Endothelial cell of umbilical vein (primary cell): ENCODE measurements around the gene ABCB10. TPM values are rescaled to one million over a fixed set of nuclear protein-coding genes. Genes with fewer than 3 reads are reported as not detected.

Source experiments
- BruUV-seq: library from RNA; stranded (reverse); fragments of 400-500 nt; replicated peaks from 2 replicates; lab custom pipeline; 2021; lab: Mats Ljungman, UMichigan
- CTCF ChIA-PET: fragments of 300-600, 350-600 bp; sonication (Branson Sonifier 250); formaldehyde crosslinking; loops from one replicate; lab custom pipeline; 2021; ENCODE audit warnings: antibody characterized with exemption, inconsistent platforms; lab: Charles Lee
- POLR2A ChIA-PET: fragments of 300-600, 350-600 bp; sonication (Branson Sonifier 250); formaldehyde crosslinking; loops from one replicate; lab custom pipeline; 2021; ENCODE audit warnings: antibody characterized with exemption, inconsistent platforms; lab: Charles Lee
- DNase-seq: peaks from one replicate; pipeline ENCODE4 v3.0.0-alpha.2; 2011; ENCODE audit warnings: low read depth, low spot score
- FAIRE-seq: peaks from 2 replicates; lab custom pipeline; 2011; peaks lifted over from hg19 to GRCh38; lab: Jason Lieb, UNC
- H2AFZ ChIP-seq: 2 replicates; pipeline ENCODE4 v1.6.0; 2012; ENCODE audit warnings: low read depth, low read length, control low read depth, inconsistent platforms
- H3K27ac ChIP-seq: 2 replicates; pipeline ENCODE4 v1.5.1; 2011; ENCODE audit warnings: low read depth, mild to moderate bottlenecking, control low read depth, low read length, moderate library complexity; ENCODE audit not compliant: insufficient read depth
- H3K27me3 ChIP-seq, 2 experiments: 2 replicates each; pipeline versions ENCODE4 v1.6.0 to v1.6.1; 2011; ENCODE audit warnings: low read length in 2 of 2, mixed read lengths in 1 of 2; ENCODE audit not compliant: control insufficient read depth in 2 of 2, insufficient read depth in 2 of 2
- H3K36me3 ChIP-seq, 2 experiments: 2 replicates in 1 of 2; 3 replicates in 1 of 2; pipeline ENCODE4 v1.5.1; 2011; ENCODE audit warnings: low read length in 2 of 2, mild to moderate bottlenecking in 1 of 2, moderate library complexity in 1 of 2; ENCODE audit not compliant: control insufficient read depth in 2 of 2, insufficient read depth in 2 of 2; ENCODE audit errors: extremely low read depth in 1 of 2
- H3K4me1 ChIP-seq: 3 replicates; pipeline ENCODE4 v1.5.1; 2011; ENCODE audit warnings: mild to moderate bottlenecking, low read length; ENCODE audit not compliant: control insufficient read depth, insufficient read depth; ENCODE audit errors: extremely low read depth
- H3K4me2 ChIP-seq: 2 replicates; pipeline ENCODE4 v1.6.1; 2011; ENCODE audit warnings: low read length, control low read depth, mixed read lengths; ENCODE audit not compliant: insufficient read depth
- H3K4me3 ChIP-seq, 3 experiments: fragments of 200-600 bp in 1 of 3; sonication (generic), shearing (Covaris generic) in 1 of 3; replicated peaks in 1 of 3; 2 replicates each; pipeline ENCODE4 v1.5.1; 2011 to 2016; ENCODE audit warnings: control low read depth in 3 of 3, low read length in 3 of 3, mild to moderate bottlenecking in 2 of 3, inconsistent platforms in 1 of 3, low read depth in 1 of 3, moderate library complexity in 1 of 3; ENCODE audit not compliant: insufficient read depth in 1 of 3
- H3K79me2 ChIP-seq: 2 replicates; pipeline ENCODE4 v1.6.0; 2012; ENCODE audit warnings: low read length, inconsistent platforms; ENCODE audit not compliant: control insufficient read depth, insufficient read depth
- H3K9ac ChIP-seq: replicated peaks from 2 replicates; pipeline ENCODE3; 2011; ENCODE audit warnings: low read length, control low read depth; ENCODE audit not compliant: insufficient read depth; ENCODE audit errors: extremely low read depth
- H3K9me1 ChIP-seq: replicated peaks from 3 replicates; pipeline ENCODE4 v1.6.0; 2011; ENCODE audit warnings: mild to moderate bottlenecking, low read length; ENCODE audit not compliant: control insufficient read depth, insufficient read depth; ENCODE audit errors: extremely low read depth
- H3K9me3 ChIP-seq: replicated peaks from 2 replicates; pipeline ENCODE4 v1.5.1; 2012; ENCODE audit warnings: low read length, inconsistent platforms; ENCODE audit not compliant: control insufficient read depth, insufficient read depth
- H4K20me1 ChIP-seq: replicated peaks from 2 replicates; pipeline ENCODE3; 2011; ENCODE audit warnings: mild to moderate bottlenecking, low read length; ENCODE audit not compliant: control insufficient read depth, insufficient read depth; ENCODE audit errors: extremely low read depth
- EZH2 ChIP-seq: IDR thresholded peaks from 2 replicates; pipeline ENCODE4 v1.6.1; 2012; ENCODE audit warnings: borderline replicate concordance, low read depth, mild to moderate bottlenecking, moderate library complexity, low read length, inconsistent platforms; ENCODE audit not compliant: severe bottlenecking
- FOS ChIP-seq: IDR thresholded peaks from 2 replicates; pipeline ENCODE4 v1.6.1; 2011; ENCODE audit warnings: mild to moderate bottlenecking, low read length, moderate library complexity, borderline replicate concordance; ENCODE audit not compliant: insufficient read depth
- GATA2 ChIP-seq: IDR thresholded peaks from 2 replicates; pipeline ENCODE4 v1.7.0; 2011; ENCODE audit warnings: low read depth, mild to moderate bottlenecking, moderate library complexity, mixed read lengths, low read length; ENCODE audit not compliant: insufficient read length, insufficient read depth
- JUN ChIP-seq: IDR thresholded peaks from 2 replicates; pipeline ENCODE4 v1.6.1; 2011; ENCODE audit warnings: borderline replicate concordance, low read depth; ENCODE audit not compliant: insufficient read length, insufficient read depth
- MYC ChIP-seq: IDR thresholded peaks from one replicate; pipeline ENCODE4 v1.6.1; 2011; ENCODE audit warnings: mild to moderate bottlenecking, low read depth, low read length
- POLR2A ChIP-seq: IDR thresholded peaks from 2 replicates; pipeline ENCODE4 v1.6.1; 2012; ENCODE audit warnings: low read depth, mild to moderate bottlenecking, control low read depth, low read length
- POLR2AphosphoS5 ChIP-seq: IDR thresholded peaks from 2 replicates; pipeline ENCODE4 v1.6.1; 2012; ENCODE audit warnings: low read depth, mild to moderate bottlenecking, control low read depth, low read length, moderate library complexity; ENCODE audit not compliant: insufficient read depth
- dilution Hi-C: fragments of 300-500 bp; cut with MboI; formaldehyde crosslinking; loops from one replicate; pipeline ENCODE4 v1.15.0; 2019; ENCODE audit warnings: low sequenced_read_pairs; ENCODE audit not compliant: extremely low pct_ligation_motif_present
- intact Hi-C: fragments of 100-400 bp; cut with micrococcal nuclease; formaldehyde crosslinking; loops from one replicate; pipeline ENCODE4 v1.10.0; 2022
- polyA plus RNA-seq, 4 experiments: library from polyadenylated mRNA; depleted of rRNA in 3 of 4; stranded (reverse) in 3 of 4; unstranded in 1 of 4; fragments of >200 nt; gene quantifications; 2 replicates each; pipeline versions ENCODE4 v1.2.1 to v1.2.3, GENCODE V29; 2011 to 2012; ENCODE audit warnings: missing spikeins in 1 of 4
- total RNA-seq: library from RNA; stranded (reverse); gene quantifications from 2 replicates; pipeline ENCODE4 v1.2.3, GENCODE V29; 2021
- TF ChIP-seq, protein P1 (sequence below): IDR thresholded peaks from 2 replicates; pipeline ENCODE4 v1.6.1; 2011; ENCODE audit not compliant: insufficient read depth, insufficient read length
- TF ChIP-seq, protein P2 (sequence below), 2 donors: IDR thresholded peaks; 1 replicate in 1 of 2; 2 replicates in 1 of 2; pipeline ENCODE4 v1.5.1; 2011; ENCODE audit warnings: low read length in 2 of 2, mild to moderate bottlenecking in 2 of 2, moderate library complexity in 2 of 2, control low read depth in 1 of 2, inconsistent platforms in 1 of 2, low read depth in 1 of 2; ENCODE audit not compliant: insufficient read depth in 1 of 2; ENCODE audit errors: extremely low read depth in 1 of 2

ABCB10 gene
- total and polyA plus RNA-seq, 2 donors (not counting 3 experiments of a cell fraction or from before 2014, with no cell fraction given) = 6.0 to 19.4 TPM

DNA sequence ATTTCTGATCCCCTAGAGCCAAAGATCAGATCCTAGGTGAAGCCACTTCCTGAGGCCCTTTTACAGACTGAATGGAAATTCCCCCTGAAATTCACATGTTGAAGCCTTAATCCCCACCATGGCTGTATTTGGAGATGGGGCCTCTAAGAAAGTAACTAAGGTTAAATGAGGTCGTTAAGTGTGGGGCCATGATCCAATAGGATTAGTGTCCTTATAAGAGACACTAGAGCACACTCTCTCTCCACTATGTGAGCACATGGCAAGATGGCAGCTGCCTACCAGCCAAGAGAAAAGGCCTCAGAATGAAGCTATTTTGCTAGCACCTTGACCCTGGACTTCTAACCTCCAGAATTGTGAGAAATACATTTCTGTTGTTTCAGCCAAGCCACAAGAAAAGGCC is 13.9 kb downstream of the ABCB10 start:
- no peak overlapping the region for H3K4me3 ChIP-seq
- ChIA-PET POLR2A (no interaction called here), CTCF (no interaction called here)
- TF ChIP-seq POLR2AphosphoS5 = no peak
- no peak for TF ChIP-seq EZH2
- no peak for TF ChIP-seq JUN
- no peak for TF ChIP-seq FOS
- no peaks in the 10 kb centered on the region for H3K9me3 ChIP-seq
- H3K79me2 ChIP-seq = no peaks in the 10 kb centered on the region
- H3K27me3 ChIP-seq = no peaks in the 10 kb centered on the region
- no peaks in the 10 kb centered on the region for H3K4me1 ChIP-seq
- H3K9ac ChIP-seq = no peak overlapping the region
- FAIRE-seq (no peak), DNase-seq (no peak)
- H4K20me1 ChIP-seq = no peaks in the 10 kb centered on the region
- H2AFZ ChIP-seq = no peak overlapping the region
- H3K9me1 ChIP-seq = no peaks in the 10 kb centered on the region
- no peak overlapping the region for H3K4me2 ChIP-seq
- no TSS peak for BruUV-seq
- H3K36me3 ChIP-seq = peaks cover 7 to 9% of the 10 kb centered on the region in 2 experiments
- dilution Hi-C loops = no loop called here
- intact Hi-C loops = no loop called here
- H3K27ac ChIP-seq = no peak overlapping the region

DNA sequence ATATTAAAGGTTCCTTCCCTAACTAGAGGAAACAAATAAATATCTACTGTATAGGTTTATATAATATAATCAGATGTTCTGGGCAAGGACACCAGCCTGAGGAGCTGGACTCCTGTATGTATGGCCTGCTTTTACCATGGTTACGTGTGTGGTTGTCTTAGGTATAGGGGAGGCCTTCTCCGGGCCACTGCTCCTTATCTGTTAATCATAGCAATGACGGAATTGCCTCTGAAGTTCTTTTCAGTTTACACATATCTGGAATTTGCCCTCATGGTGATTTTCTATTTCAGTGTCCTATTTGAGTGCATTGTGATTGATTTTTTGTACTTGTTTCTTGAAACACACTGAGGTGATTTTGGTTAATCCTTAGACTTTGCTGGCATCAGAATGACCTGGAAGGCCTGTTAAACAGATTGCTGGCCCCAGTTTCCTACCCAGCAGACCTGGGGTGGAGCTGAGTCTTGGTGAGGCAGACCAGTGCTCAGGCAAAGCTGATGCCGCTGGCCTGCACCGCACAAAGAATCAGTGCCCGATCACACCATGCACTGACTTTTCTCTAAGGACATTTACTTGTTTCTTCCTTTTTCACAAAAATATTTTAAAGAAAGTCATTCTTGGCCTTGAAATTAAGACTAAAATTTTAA is 18.5 kb downstream of the ABCB10 start:
- no TSS peak for BruUV-seq
- intact Hi-C loops (no loop called here), dilution Hi-C loops (no loop called here)
- TF ChIP-seq POLR2AphosphoS5 = no peak
- no peak for TF ChIP-seq POLR2A
- TF ChIP-seq JUN = no peak
- TF ChIP-seq FOS = no peak
- no peak for TF ChIP-seq MYC
- TF ChIP-seq, protein P1, sequence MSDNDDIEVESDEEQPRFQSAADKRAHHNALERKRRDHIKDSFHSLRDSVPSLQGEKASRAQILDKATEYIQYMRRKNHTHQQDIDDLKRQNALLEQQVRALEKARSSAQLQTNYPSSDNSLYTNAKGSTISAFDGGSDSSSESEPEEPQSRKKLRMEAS = no peak
- TF ChIP-seq, protein P2, sequence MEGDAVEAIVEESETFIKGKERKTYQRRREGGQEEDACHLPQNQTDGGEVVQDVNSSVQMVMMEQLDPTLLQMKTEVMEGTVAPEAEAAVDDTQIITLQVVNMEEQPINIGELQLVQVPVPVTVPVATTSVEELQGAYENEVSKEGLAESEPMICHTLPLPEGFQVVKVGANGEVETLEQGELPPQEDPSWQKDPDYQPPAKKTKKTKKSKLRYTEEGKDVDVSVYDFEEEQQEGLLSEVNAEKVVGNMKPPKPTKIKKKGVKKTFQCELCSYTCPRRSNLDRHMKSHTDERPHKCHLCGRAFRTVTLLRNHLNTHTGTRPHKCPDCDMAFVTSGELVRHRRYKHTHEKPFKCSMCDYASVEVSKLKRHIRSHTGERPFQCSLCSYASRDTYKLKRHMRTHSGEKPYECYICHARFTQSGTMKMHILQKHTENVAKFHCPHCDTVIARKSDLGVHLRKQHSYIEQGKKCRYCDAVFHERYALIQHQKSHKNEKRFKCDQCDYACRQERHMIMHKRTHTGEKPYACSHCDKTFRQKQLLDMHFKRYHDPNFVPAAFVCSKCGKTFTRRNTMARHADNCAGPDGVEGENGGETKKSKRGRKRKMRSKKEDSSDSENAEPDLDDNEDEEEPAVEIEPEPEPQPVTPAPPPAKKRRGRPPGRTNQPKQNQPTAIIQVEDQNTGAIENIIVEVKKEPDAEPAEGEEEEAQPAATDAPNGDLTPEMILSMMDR (IDR thresholded peaks at IDR 0.05; ENCODE audit: extremely low read depth in 1 of 2, insufficient read depth in 1 of 2, low read depth in 1 of 2, low read length in 2 of 2) = no peak
- TF ChIP-seq EZH2 = no peak
- no peak for TF ChIP-seq GATA2
- DNase-seq (no peak), FAIRE-seq (no peak)
- H3K4me3 ChIP-seq = no peak overlapping the region
- ChIA-PET CTCF (interaction anchor here (1.3 kb wide), 1 partner anchor 10 kb away, joined by 3 read pairs; no protein-coding TSS in a partner anchor), POLR2A (no interaction called here)
- no peaks in the 10 kb centered on the region for H4K20me1 ChIP-seq
- no peaks in the 10 kb centered on the region for H3K79me2 ChIP-seq
- no peak overlapping the region for H3K27ac ChIP-seq
- no peaks in the 10 kb centered on the region for H3K4me1 ChIP-seq
- H3K9ac ChIP-seq = no peak overlapping the region
- peaks cover 9 to 12% of the 10 kb centered on the region in 2 experiments for H3K36me3 ChIP-seq
- no peak overlapping the region for H3K4me2 ChIP-seq
- no peak overlapping the region for H2AFZ ChIP-seq
- H3K9me3 ChIP-seq = no peaks in the 10 kb centered on the region
- H3K9me1 ChIP-seq = no peaks in the 10 kb centered on the region
- no peaks in the 10 kb centered on the region for H3K27me3 ChIP-seq
